Measurements from ENCODE around the gene PSME1. TPM values are rescaled to one million over a fixed set of nuclear protein-coding genes. Genes with fewer than 3 reads are reported as not detected.

Gene PSME1
- total RNA-seq, 1 donor from 2014 or later = 32.7 TPM

DNA sequence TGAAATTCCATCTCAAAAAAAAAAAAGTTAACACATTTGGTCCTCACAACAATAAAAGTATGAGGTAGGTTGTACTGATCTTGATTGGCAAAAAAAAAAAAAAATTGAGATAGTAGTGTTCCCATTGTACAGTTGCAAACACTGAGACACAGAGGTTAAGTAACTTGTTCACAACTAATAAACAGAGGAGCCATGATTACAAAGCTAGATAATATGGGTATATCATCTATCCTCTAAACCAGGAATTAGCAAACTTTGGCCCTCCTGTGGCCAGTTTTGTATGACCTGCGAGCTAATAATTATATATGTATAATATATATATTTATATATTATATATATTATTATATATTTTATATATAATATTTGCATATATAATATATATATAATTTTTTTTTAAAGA lies 2.3 kb upstream of the PSME1 start:
- peaks cover 14% of the 10 kb centered on the region for H3K4me1 Mint-ChIP-seq
- peaks cover 7% of the 10 kb centered on the region for H3K27me3 Mint-ChIP-seq (ENCODE audit: insufficient read depth, low read depth)
- DNase-seq (ENCODE audit: low spot score) = no peak
- no peak for TF ChIP-seq CTCF (IDR thresholded peaks at IDR 0.05)
- TF ChIP-seq EZH2 (IDR thresholded peaks at IDR 0.05) = no peak
- H3K36me3 Mint-ChIP-seq = peaks cover 14% of the 10 kb centered on the region
- H4K20me1 ChIP-seq (ENCODE audit: low read depth) = peaks cover 4% of the 10 kb centered on the region
- no peak overlapping the region for H3K9ac ChIP-seq
- H3F3A ChIP-seq (ENCODE audit: low read depth) = peaks cover 35% of the 10 kb centered on the region
- H3K4me3 Mint-ChIP-seq = no peak overlapping the region
- peaks cover 6% of the 10 kb centered on the region for H3K4me1 ChIP-seq
- H3K4me2 ChIP-seq = no peak overlapping the region
- no peak overlapping the region for H3K4me3 ChIP-seq
- no peak overlapping the region for H3K27ac ChIP-seq
- H3K27me3 ChIP-seq = peaks cover 9% of the 10 kb centered on the region
- H3K79me2 ChIP-seq (ENCODE audit: low read depth) = no peaks in the 10 kb centered on the region
- no peaks in the 10 kb centered on the region for H3K9me3 ChIP-seq (ENCODE audit: low read depth)
- H3K9me3 Mint-ChIP-seq = no peaks in the 10 kb centered on the region
- no peak overlapping the region for H3K27ac Mint-ChIP-seq
- H3K36me3 ChIP-seq = no peaks in the 10 kb centered on the region
- no peak overlapping the region for H2AFZ ChIP-seq (replicated peaks)

DNA sequence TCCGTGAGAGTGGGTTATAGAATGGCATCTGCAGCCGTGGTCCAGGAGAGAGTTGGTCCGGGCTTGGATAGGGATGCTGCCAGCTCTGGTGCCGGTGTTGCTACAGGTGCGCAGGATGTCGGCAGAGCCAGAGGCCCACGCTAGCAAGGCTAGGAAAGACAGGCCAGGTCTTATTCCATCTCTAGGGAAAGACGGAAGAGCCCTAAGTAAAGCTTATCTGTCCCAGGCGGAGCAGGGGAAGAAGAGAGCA lies 485 bp upstream of the PSME1 start:
- H3K27ac Mint-ChIP-seq = no peak overlapping the region
- Histone ChIP-seq H4K20me1 (ENCODE audit: low read depth) (peaks cover 22% of the 10 kb centered on the region), H3K4me2 (peak overlapping the region; percentile 91), H3K4me3 (peak overlapping the region; percentile 89), H2AFZ (replicated peaks) (peak overlapping the region; percentile 71), H3K27ac (no peak overlapping the region), H3K9ac (no peak overlapping the region), H3K27me3 (peaks cover 9% of the 10 kb centered on the region), H3K79me2 (ENCODE audit: low read depth) (peaks cover 15% of the 10 kb centered on the region), H3K4me1 (peaks cover 13% of the 10 kb centered on the region), H3K9me3 (ENCODE audit: low read depth) (no peaks in the 10 kb centered on the region), H3K36me3 (no peaks in the 10 kb centered on the region), H3F3A (ENCODE audit: low read depth) (peaks cover 50% of the 10 kb centered on the region)
- no peak for TF ChIP-seq CTCF (IDR thresholded peaks at IDR 0.05)
- TF ChIP-seq EZH2 (IDR thresholded peaks at IDR 0.05) = no peak
- TF ChIP-seq EZH2phosphoT487 (IDR thresholded peaks at IDR 0.05) = no peak
- no peak for DNase-seq (ENCODE audit: low spot score)
- peaks cover 27% of the 10 kb centered on the region for H3K36me3 Mint-ChIP-seq
- H3K4me3 Mint-ChIP-seq = peak overlapping the region; percentile 87
- H3K27me3 Mint-ChIP-seq (ENCODE audit: insufficient read depth, low read depth) = peaks cover 7% of the 10 kb centered on the region
- H3K4me1 Mint-ChIP-seq = peaks cover 27% of the 10 kb centered on the region
- H3K9me3 Mint-ChIP-seq = no peaks in the 10 kb centered on the region

GRCh38 chr14:24136684-24137528 lies 912 bp downstream of the PSME1 start:
- Histone ChIP-seq H3K4me1 (peaks cover 13% of the 10 kb centered on the region), H2AFZ (replicated peaks) (no peak overlapping the region), H3K9me3 (ENCODE audit: low read depth) (no peaks in the 10 kb centered on the region), H3K36me3 (no peaks in the 10 kb centered on the region), H3F3A (ENCODE audit: low read depth) (peaks cover 62% of the 10 kb centered on the region), H3K79me2 (ENCODE audit: low read depth) (peaks cover 20% of the 10 kb centered on the region), H3K9ac (no peak overlapping the region), H3K27ac (no peak overlapping the region), H4K20me1 (ENCODE audit: low read depth) (peaks cover 23% of the 10 kb centered on the region), H3K4me3 (peak overlapping the region; percentile 89), H3K27me3 (peaks cover 9% of the 10 kb centered on the region), H3K4me2 (peak overlapping the region; percentile 91)
- TF ChIP-seq EZH2 (IDR thresholded peaks at IDR 0.05) = no peak
- TF ChIP-seq EZH2phosphoT487 (IDR thresholded peaks at IDR 0.05) = no peak
- TF ChIP-seq CTCF (IDR thresholded peaks at IDR 0.05) = no peak
- Mint-ChIP-seq H3K27me3 (ENCODE audit: insufficient read depth, low read depth) (peaks cover 11% of the 10 kb centered on the region), H3K4me3 (peak overlapping the region; percentile 83), H3K36me3 (peaks cover 27% of the 10 kb centered on the region), H3K27ac (no peak overlapping the region), H3K4me1 (peaks cover 30% of the 10 kb centered on the region), H3K9me3 (no peaks in the 10 kb centered on the region)
- DNase-seq (ENCODE audit: low spot score) = no peak
